ENCODE results near the gene AGMO.

DNA sequence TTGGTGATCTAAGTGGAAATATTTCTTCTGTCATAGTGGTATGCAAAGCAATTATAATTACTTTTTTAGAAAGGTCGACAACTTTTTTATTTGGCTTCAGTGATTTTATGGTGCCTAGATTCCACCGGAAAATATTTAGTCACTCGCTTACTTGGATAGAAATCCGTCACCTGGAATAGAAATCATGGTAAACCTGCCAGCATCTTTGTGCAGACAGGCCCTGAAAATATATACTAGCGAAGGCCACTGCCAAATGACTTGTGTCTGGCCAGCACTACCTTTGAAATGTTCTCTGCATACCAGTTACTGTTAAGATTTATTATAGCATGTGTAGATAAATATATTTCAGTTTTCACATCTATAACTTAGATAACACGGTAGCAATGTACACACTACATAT lies 226.4 kb downstream of the AGMO start:
- TF ChIP-seq EP300 (IDR thresholded peaks at IDR 0.05) (no peak), RAD21 (conservative IDR thresholded peaks at IDR 0.05 in 1 of 2, IDR thresholded peaks at IDR 0.05 in 1 of 2) (no peak), CHD4 (IDR thresholded peaks at IDR 0.05; ENCODE audit: borderline replicate concordance) (no peak)
- TF ChIP-seq, protein P1, sequence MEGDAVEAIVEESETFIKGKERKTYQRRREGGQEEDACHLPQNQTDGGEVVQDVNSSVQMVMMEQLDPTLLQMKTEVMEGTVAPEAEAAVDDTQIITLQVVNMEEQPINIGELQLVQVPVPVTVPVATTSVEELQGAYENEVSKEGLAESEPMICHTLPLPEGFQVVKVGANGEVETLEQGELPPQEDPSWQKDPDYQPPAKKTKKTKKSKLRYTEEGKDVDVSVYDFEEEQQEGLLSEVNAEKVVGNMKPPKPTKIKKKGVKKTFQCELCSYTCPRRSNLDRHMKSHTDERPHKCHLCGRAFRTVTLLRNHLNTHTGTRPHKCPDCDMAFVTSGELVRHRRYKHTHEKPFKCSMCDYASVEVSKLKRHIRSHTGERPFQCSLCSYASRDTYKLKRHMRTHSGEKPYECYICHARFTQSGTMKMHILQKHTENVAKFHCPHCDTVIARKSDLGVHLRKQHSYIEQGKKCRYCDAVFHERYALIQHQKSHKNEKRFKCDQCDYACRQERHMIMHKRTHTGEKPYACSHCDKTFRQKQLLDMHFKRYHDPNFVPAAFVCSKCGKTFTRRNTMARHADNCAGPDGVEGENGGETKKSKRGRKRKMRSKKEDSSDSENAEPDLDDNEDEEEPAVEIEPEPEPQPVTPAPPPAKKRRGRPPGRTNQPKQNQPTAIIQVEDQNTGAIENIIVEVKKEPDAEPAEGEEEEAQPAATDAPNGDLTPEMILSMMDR (IDR thresholded peaks at IDR 0.05), result no peak
- TF ChIP-seq, protein P2, sequence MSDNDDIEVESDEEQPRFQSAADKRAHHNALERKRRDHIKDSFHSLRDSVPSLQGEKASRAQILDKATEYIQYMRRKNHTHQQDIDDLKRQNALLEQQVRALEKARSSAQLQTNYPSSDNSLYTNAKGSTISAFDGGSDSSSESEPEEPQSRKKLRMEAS (IDR thresholded peaks at IDR 0.05), result no peak
